Esophagus (tissue), 2 donors: Measurements from ENCODE around the gene TRAF1. TPM values are rescaled to one million over a fixed set of nuclear protein-coding genes. Genes with fewer than 3 reads are reported as not detected.
A peak's percentile ranks its signal among the peaks of the same experiment; 100 is the strongest.
"Not testable (repeated sequence)": the region's sequence is repeated elsewhere in the genome, so short reads cannot be mapped to it uniquely, and the experiment has no call there.

Source experiments
- H3K27ac ChIP-seq, 2 donors: one replicate each; pipeline ENCODE4 v1.5.1; 2013; ENCODE audit warnings: low read depth in 2 of 2, mild to moderate bottlenecking in 2 of 2, inconsistent platforms in 1 of 2, low read length in 1 of 2, moderate library complexity in 1 of 2
- H3K27me3 ChIP-seq, 2 donors: one replicate each; pipeline ENCODE4 v1.6.1; 2013; ENCODE audit warnings: low read length in 2 of 2, control low read depth in 1 of 2, mild to moderate bottlenecking in 1 of 2; ENCODE audit not compliant: insufficient read depth in 2 of 2, control insufficient read depth in 1 of 2
- H3K36me3 ChIP-seq, 2 donors: one replicate each; pipeline ENCODE4 v1.6.1; 2013; ENCODE audit warnings: low read length in 1 of 2; ENCODE audit not compliant: control insufficient read depth in 2 of 2, insufficient read depth in 2 of 2
- H3K4me1 ChIP-seq, 2 donors: one replicate each; pipeline ENCODE4 v1.6.1; 2013; ENCODE audit warnings: low read length in 1 of 2; ENCODE audit not compliant: control insufficient read depth in 2 of 2, insufficient read depth in 2 of 2
- H3K4me3 ChIP-seq, 2 donors: one replicate each; pipeline ENCODE4 v1.5.1; 2013; ENCODE audit warnings: low read length in 2 of 2, mild to moderate bottlenecking in 2 of 2, low read depth in 1 of 2, moderate library complexity in 1 of 2
- H3K9me3 ChIP-seq, 2 donors: one replicate each; pipeline ENCODE4 v1.6.1; 2013; ENCODE audit warnings: mild to moderate bottlenecking in 2 of 2, low read depth in 1 of 2, low read length in 1 of 2, moderate library complexity in 1 of 2; ENCODE audit not compliant: control insufficient read depth in 2 of 2, insufficient read depth in 1 of 2
- WGBS, 2 donors: extraction: QIAGEN DNeasy Blood & Tissue Kit; methylation state at CpG; one replicate each; pipeline ENCODE4 v1.1.7; 2013; 5-methylcytosine and 5-hydroxymethylcytosine counted together
- polyA plus RNA-seq, 2 donors: library from polyadenylated mRNA; stranded (reverse); fragments of 200-250 nt; gene quantifications; one replicate each; pipeline ENCODE4 v1.2.3, GENCODE V29; 2013
- donor health status: healthy with polysubstance abuse.
- donor health status: Bipolar disorder and iron deficiency.

Gene TRAF1
- 1 to 10 TPM; 2.7 to 6.1 TPM for polyA plus RNA-seq

- no peak within 1 kb of the TSS for H3K4me3 ChIP-seq
Observed at GRCh38 chr9:120926397-120926928, at the start of gene TRAF1. TSS of gene TRAF1 (minus strand) at chr9:120926796. CDS start at chr9:120926075, 721 bp downstream.

GRCh38 chr9:120974921-120975320 lies 48.3 kb upstream of the TRAF1 start:
- Histone ChIP-seq H3K9me3 (no peaks in the 10 kb centered on the region), H3K36me3 (no peaks in the 10 kb centered on the region), H3K4me3 (no peak overlapping the region), H3K27ac (no peak overlapping the region), H3K4me1 (no peaks in the 10 kb centered on the region), H3K27me3 (no peaks in the 10 kb centered on the region)
- WGBS, 2 donors = 72 to 85% methylated on average over 1 of the region's 1 CpG

More at GRCh38 chr9:120926397-120926928, at the start of gene TRAF1:
- Histone ChIP-seq H3K27me3 (no peaks in the 10 kb centered on the region), H3K9me3 (no peaks in the 10 kb centered on the region), H3K27ac (peak within 1 kb of the TSS; percentile 81 to 83), H3K4me1 (peaks cover 2 to 4% of the 10 kb centered on the region in 2 donors), H3K36me3 (no peaks in the 10 kb centered on the region)
- WGBS, 2 donors = 76 to 78% methylated on average over 6 of the region's 6 CpGs

- Histone ChIP-seq H3K36me3 (no peaks in the 10 kb centered on the region), H3K4me3 (no peak overlapping the region), H3K27ac (no peak overlapping the region), H3K9me3 (no peaks in the 10 kb centered on the region), H3K27me3 (no peaks in the 10 kb centered on the region), H3K4me1 (no peaks in the 10 kb centered on the region)
- WGBS, 2 donors = 95 to 96% methylated on average over 2 of the region's 2 CpGs
Observed at GRCh38 chr9:120974181-120974580, 47.6 kb upstream of the TRAF1 start.

GRCh38 chr9:120971938-120972337 lies 45.3 kb upstream of the TRAF1 start:
- Histone ChIP-seq H3K27me3 (no peaks in the 10 kb centered on the region), H3K27ac (no peak overlapping the region), H3K4me3 (no peak overlapping the region), H3K9me3 (no peaks in the 10 kb centered on the region), H3K4me1 (no peaks in the 10 kb centered on the region), H3K36me3 (no peaks in the 10 kb centered on the region)

GRCh38 chr9:120971471-120971870 lies 44.9 kb upstream of the TRAF1 start:
- H3K4me1 ChIP-seq, H3K27ac ChIP-seq, H3K27me3 ChIP-seq, H3K9me3 ChIP-seq, H3K36me3 ChIP-seq, H3K4me3 ChIP-seq: not testable (repeated sequence)
- WGBS, 2 donors = 95 to 96% methylated on average over 9 of the region's 9 CpGs

GRCh38 chr9:120970244-120970643 lies 43.6 kb upstream of the TRAF1 start:
- Histone ChIP-seq H3K36me3 (no peaks in the 10 kb centered on the region), H3K9me3 (no peaks in the 10 kb centered on the region), H3K27ac (no peak overlapping the region), H3K4me1 (no peaks in the 10 kb centered on the region), H3K27me3 (no peaks in the 10 kb centered on the region), H3K4me3 (no peak overlapping the region)
- WGBS, 2 donors = 77 to 80% methylated on average over 3 of the region's 3 CpGs

- H3K27ac ChIP-seq = no peak overlapping the region
- no peaks in the 10 kb centered on the region for H3K9me3 ChIP-seq
- H3K36me3 ChIP-seq = no peaks in the 10 kb centered on the region
- WGBS, 2 donors = 44 to 63% methylated on average over 3 of the region's 3 CpGs
- H3K4me1 ChIP-seq = no peaks in the 10 kb centered on the region
- no peaks in the 10 kb centered on the region for H3K27me3 ChIP-seq
- no peak overlapping the region for H3K4me3 ChIP-seq
Observed at GRCh38 chr9:120966013-120966369, 39.4 kb upstream of the TRAF1 start.

- peak overlapping the region in 1 of 2 donors; percentile 61 for H3K27ac ChIP-seq
Observed at GRCh38 chr9:120965344-120966012, 38.9 kb upstream of the TRAF1 start.

GRCh38 chr9:120961936-120962335 lies 35.3 kb upstream of the TRAF1 start:
- Histone ChIP-seq H3K36me3 (no peaks in the 10 kb centered on the region), H3K4me3 (no peak overlapping the region), H3K27ac (no peak overlapping the region), H3K9me3 (no peaks in the 10 kb centered on the region), H3K4me1 (no peaks in the 10 kb centered on the region), H3K27me3 (no peaks in the 10 kb centered on the region)
- 90 to 94% methylated on average over 3 of the region's 3 CpGs for WGBS, 2 donors

More at GRCh38 chr9:120965344-120966012, 38.9 kb upstream of the TRAF1 start:
- H3K4me1 ChIP-seq = no peaks in the 10 kb centered on the region
- H3K27me3 ChIP-seq = no peaks in the 10 kb centered on the region
- WGBS, 2 donors = 77 to 79% methylated on average over 4 of the region's 4 CpGs
- H3K36me3 ChIP-seq = no peaks in the 10 kb centered on the region
- H3K4me3 ChIP-seq = no peak overlapping the region
- H3K9me3 ChIP-seq = no peaks in the 10 kb centered on the region

GRCh38 chr9:120960001-120960400 lies 33.4 kb upstream of the TRAF1 start:
- no peaks in the 10 kb centered on the region for H3K4me1 ChIP-seq
- no peak overlapping the region for H3K27ac ChIP-seq
- no peaks in the 10 kb centered on the region for H3K36me3 ChIP-seq
- no peak overlapping the region for H3K4me3 ChIP-seq
- WGBS, 2 donors = 71 to 87% methylated on average over 1 of the region's 1 CpG
- H3K27me3 ChIP-seq = no peaks in the 10 kb centered on the region
- no peaks in the 10 kb centered on the region for H3K9me3 ChIP-seq
